GM18505 (cell line): ENCODE data around the gene LCA5L.
A peak's percentile ranks its signal among the peaks of the same experiment; 100 is the strongest.

Source experiments
- ATAC-seq: cut with Tn5 transposase; IDR thresholded peaks from one replicate; pipeline ENCODE4 v1.9.1; 2021; ENCODE audit not compliant: unreplicated experiment
- POLR2A ChIP-seq: IDR thresholded peaks from 4 replicates; pipeline ENCODE4 v1.6.1; 2011; ENCODE audit warnings: borderline replicate concordance; ENCODE audit not compliant: insufficient read depth, insufficient read length; ENCODE audit errors: extremely low read depth

The LCA5L gene

GRCh38 chr21:39445321-39446269 is at the start of gene LCA5L:
TSS of gene LCA5L (minus strand) at chr21:39445778. CDS start at chr21:39428493, 17,285 bp downstream.
- TF ChIP-seq POLR2A = peak; percentile 85
- ATAC-seq = peak; percentile 93

GRCh38 chr21:39489380-39489924 is 43.9 kb upstream of the LCA5L start:
- no peak for TF ChIP-seq POLR2A
- ATAC-seq = no peak

DNA sequence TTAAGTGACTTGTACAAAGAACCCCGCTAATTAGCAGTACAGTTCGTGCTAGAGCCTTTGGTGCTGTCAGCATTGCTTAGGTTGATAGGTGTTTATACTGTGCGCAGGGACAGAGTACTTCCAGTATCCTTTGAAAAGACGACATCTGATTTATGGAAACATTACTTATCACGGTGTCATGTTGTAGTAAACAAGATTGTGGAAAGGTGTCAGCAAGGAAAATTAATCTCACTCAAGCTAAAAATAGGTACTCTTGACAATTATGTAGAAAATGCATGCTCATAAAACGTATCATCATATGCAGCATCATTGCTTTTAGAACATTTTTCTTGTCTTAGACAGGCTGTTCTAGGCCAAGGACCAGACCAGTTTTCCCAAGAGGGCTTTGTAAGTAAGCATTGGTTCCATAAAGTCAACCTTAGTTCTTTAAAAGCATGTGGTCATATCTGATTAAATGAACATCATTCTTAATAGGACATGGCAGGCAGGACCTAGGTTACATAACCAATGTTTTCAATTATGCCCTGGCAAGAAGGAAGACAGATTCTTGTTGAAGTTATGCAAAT is 39.2 kb upstream of the LCA5L start:
- ATAC-seq = no peak
- TF ChIP-seq POLR2A = no peak

DNA sequence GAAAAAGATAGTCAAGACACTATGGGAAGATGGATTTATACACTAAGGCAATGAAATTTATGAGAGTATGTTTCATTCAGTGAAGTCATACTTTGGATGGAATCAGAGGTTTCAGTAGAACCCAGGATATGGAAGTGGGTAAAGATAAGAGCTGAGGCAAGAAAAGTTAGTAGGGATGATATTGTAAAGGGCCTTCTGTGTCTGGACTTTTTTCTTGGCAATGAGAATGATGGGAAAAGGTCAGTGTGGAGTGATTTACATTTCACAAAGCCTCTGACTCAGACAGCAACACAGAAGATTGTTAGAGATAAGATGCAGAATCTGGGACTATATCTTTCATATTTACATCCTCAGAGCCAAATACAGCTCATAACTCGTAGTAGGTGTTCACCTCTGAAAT is 38.3 kb upstream of the LCA5L start:
- TF ChIP-seq POLR2A = no peak
- no peak for ATAC-seq

- ATAC-seq = no peak
- no peak for TF ChIP-seq POLR2A
Measured at GRCh38 chr21:39481886-39482285, 36.3 kb upstream of the LCA5L start.

GRCh38 chr21:39480271-39480670 is 34.7 kb upstream of the LCA5L start:
- no peak for ATAC-seq
- no peak for TF ChIP-seq POLR2A

- no peak for ATAC-seq
- no peak for TF ChIP-seq POLR2A
Measured at GRCh38 chr21:39479814-39480182, 34.2 kb upstream of the LCA5L start.

GRCh38 chr21:39479164-39479813 is 33.7 kb upstream of the LCA5L start:
- no peak for TF ChIP-seq POLR2A
- ATAC-seq = no peak

DNA sequence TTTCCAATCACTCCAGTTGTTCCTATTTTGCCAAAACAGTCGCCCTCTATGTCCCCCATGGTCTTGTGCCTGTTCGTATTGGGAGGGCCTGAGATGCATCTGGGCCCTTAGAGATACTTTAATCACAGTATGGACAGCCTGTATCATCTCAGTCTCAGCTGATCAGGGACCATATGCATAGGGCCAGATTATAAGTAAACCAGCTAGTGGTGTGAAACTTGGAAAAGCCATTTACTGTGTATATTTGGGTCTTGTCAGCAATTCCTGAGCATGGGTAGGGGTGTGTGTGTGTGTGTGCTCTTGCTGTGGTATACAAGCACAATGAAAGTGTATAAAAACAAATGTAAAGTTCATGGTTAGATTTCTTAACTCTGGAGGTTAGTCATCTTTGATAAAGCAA is 29.0 kb upstream of the LCA5L start:
- ATAC-seq = no peak
- no peak for TF ChIP-seq POLR2A

GRCh38 chr21:39472786-39473185 is 27.2 kb upstream of the LCA5L start:
- TF ChIP-seq POLR2A = no peak
- ATAC-seq = no peak

DNA sequence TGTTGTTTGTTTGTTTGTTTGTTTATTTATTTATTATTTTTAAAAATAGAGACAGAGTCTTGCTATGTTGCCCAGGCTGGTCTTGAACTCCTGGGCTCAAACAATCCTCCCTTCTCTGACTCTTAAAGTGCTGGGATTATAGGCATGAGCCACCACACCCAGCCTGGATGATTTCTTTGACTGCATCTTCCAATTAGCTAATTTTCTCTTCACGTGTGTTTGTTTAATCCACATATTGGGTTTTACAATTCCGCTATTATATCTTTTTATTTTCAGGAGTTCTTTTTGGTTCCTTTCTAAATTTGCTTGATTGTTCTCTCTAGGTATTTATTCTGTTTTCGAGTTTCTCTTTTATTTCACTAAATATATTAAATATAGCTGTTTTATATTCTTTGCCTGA is 26.0 kb upstream of the LCA5L start:
- ATAC-seq = no peak
- no peak for TF ChIP-seq POLR2A

DNA sequence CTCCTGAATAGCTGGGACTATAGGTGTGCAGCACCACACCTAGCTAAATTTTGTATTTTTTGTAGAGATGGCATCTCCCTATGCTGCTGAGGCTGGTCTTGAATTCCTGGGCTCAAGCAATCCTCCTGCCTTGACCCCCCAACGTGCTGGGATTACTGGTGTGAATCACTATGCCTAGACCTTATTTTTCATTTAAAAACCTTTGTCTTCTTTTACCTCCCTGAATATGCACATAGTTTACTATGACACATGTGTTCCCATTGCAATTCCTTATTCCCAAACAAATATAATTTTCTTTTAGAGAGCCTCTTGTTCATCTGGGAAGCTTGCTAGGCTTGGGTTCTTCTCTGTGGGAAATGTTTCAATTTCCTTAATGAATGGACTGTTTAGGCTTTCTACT is 23.0 kb upstream of the LCA5L start:
- no peak for ATAC-seq
- no peak for TF ChIP-seq POLR2A

GRCh38 chr21:39467746-39468145 is 22.2 kb upstream of the LCA5L start:
- no peak for TF ChIP-seq POLR2A
- no peak for ATAC-seq

GRCh38 chr21:39466584-39466983 is 21.0 kb upstream of the LCA5L start:
- ATAC-seq = no peak
- TF ChIP-seq POLR2A = no peak

GRCh38 chr21:39463308-39463707 is 17.7 kb upstream of the LCA5L start:
- no peak for TF ChIP-seq POLR2A
- ATAC-seq = no peak
